Activated CD4-positive, alpha-beta T cell treated with anti-CD3 and anti-CD28 coated beads for 36 hours (primary cell): Measurements from ENCODE around the gene GPC6. TPM values are rescaled to one million over a fixed set of nuclear protein-coding genes. Genes with fewer than 3 reads are reported as not detected.

Experiments
- ATAC-seq: fragments of 200-7000 bp; cut with Tn5 transposase; one replicate; pipeline ENCODE4 v1.10.0; 2021; ENCODE audit warnings: mild to moderate bottlenecking, moderate library complexity
- CTCF ChIA-PET: fragments of 350-600 bp; sonication (Branson Sonifier 250); formaldehyde crosslinking; loops from one replicate; lab custom pipeline; 2021; ENCODE audit warnings: antibody characterized with exemption; lab: Charles Lee
- POLR2A ChIA-PET: fragments of 350-600 bp; sonication (Branson Sonifier 250); formaldehyde crosslinking; loops from one replicate; lab custom pipeline; 2021; ENCODE audit warnings: antibody characterized with exemption, inconsistent platforms; lab: Charles Lee
- DNase-seq: peaks from one replicate; pipeline ENCODE4 v3.0.0-alpha.2; 2020
- H3K27ac Mint-ChIP-seq: one replicate; pipeline ENCODE4 v1.8.0; 2021; ENCODE audit warnings: mixed read lengths
- H3K27me3 Mint-ChIP-seq: one replicate; pipeline ENCODE4 v1.8.0; 2021; ENCODE audit warnings: mixed read lengths
- H3K36me3 Mint-ChIP-seq: one replicate; pipeline ENCODE4 v1.8.0; 2021; ENCODE audit warnings: low read depth, mixed read lengths
- H3K4me1 Mint-ChIP-seq: one replicate; pipeline ENCODE4 v1.8.0; 2021; ENCODE audit warnings: mixed read lengths
- H3K4me3 Mint-ChIP-seq: one replicate; pipeline ENCODE4 v1.8.0; 2021; ENCODE audit warnings: mild to moderate bottlenecking, moderate library complexity, mixed read lengths
- H3K9me3 Mint-ChIP-seq: one replicate; pipeline ENCODE4 v1.8.0; 2021; ENCODE audit warnings: low read depth, mixed read lengths
- intact Hi-C, 2 experiments: fragments of 100-400 bp; cut with DNase I in 1 of 2; cut with micrococcal nuclease in 1 of 2; formaldehyde crosslinking; loops; one replicate each; pipeline versions ENCODE4 v1.14.2 to v1.15.1; 2022 to 2024; cut with DNase I, micrococcal nuclease
- total RNA-seq, 2 experiments: library from RNA; stranded (reverse); gene quantifications; one replicate each; pipeline ENCODE4 v1.2.3, GENCODE V29; 2021

The GPC6 gene
- total RNA-seq, 2 experiments from 2014 or later = not detected

- no peak overlapping the region for H3K27ac Mint-ChIP-seq
These were observed 935.7 kb downstream of the GPC6 start for GRCh38 chr13:94162289-94162688.

DNA sequence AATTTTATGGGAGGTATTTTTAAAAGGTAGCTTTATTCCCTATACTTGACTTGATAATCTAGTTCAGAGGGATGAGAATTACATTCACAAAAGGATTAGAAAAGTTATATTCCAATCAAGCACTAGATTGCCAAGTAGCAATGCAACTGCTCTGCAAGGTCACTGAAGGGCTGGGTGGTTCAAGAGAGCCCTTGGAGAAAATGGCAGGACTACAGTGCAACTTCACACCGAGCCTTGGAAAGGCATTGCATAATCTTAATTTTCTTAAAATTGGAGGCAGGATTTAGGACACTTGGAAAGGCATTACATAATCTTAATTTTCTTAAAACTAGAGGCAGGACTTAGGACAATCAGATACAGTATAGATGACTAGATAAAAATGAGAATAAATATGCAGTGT, 936.9 kb downstream of the GPC6 start:
- POLR2A ChIA-PET = no interaction called here
- CTCF ChIA-PET = no interaction called here

More at GRCh38 chr13:94162289-94162688, 935.7 kb downstream of the GPC6 start:
- ATAC-seq (no peak), DNase-seq (no peak)
- CTCF ChIA-PET = interaction anchor here (0.6 kb wide), 1 partner anchor 226 kb away, joined by 4 read pairs; no protein-coding TSS in a partner anchor
- Mint-ChIP-seq H3K36me3 (no peaks in the 10 kb centered on the region), H3K4me3 (no peak overlapping the region), H3K27me3 (no peaks in the 10 kb centered on the region), H3K9me3 (peaks cover 2% of the 10 kb centered on the region), H3K4me1 (no peaks in the 10 kb centered on the region)
- intact Hi-C loops = no loop called here
- POLR2A ChIA-PET = no interaction called here

GRCh38 chr13:94168783-94169453, 942.3 kb downstream of the GPC6 start:
- no peak for DNase-seq
- Mint-ChIP-seq H3K27ac (no peak overlapping the region), H3K9me3 (no peaks in the 10 kb centered on the region), H3K4me1 (no peaks in the 10 kb centered on the region), H3K36me3 (no peaks in the 10 kb centered on the region), H3K4me3 (no peak overlapping the region), H3K27me3 (peaks cover 4% of the 10 kb centered on the region)
- CTCF ChIA-PET = no interaction called here
- ATAC-seq = no peak
- intact Hi-C loops = no loop called here
- POLR2A ChIA-PET = no interaction called here

More for the DNA sequence above, 936.9 kb downstream of the GPC6 start:
- intact Hi-C loops = no loop called here
- H3K36me3 Mint-ChIP-seq = no peaks in the 10 kb centered on the region
- no peaks in the 10 kb centered on the region for H3K27me3 Mint-ChIP-seq
- no peak for DNase-seq
- no peaks in the 10 kb centered on the region for H3K4me1 Mint-ChIP-seq
- H3K9me3 Mint-ChIP-seq = peaks cover 2% of the 10 kb centered on the region
- H3K27ac Mint-ChIP-seq = no peak overlapping the region
- no peak for ATAC-seq
- H3K4me3 Mint-ChIP-seq = no peak overlapping the region

GRCh38 chr13:94169454-94170144, 943.0 kb downstream of the GPC6 start:
- Mint-ChIP-seq H3K4me3 (no peak overlapping the region), H3K9me3 (no peaks in the 10 kb centered on the region), H3K27ac (no peak overlapping the region), H3K36me3 (no peaks in the 10 kb centered on the region), H3K4me1 (no peaks in the 10 kb centered on the region), H3K27me3 (peaks cover 4% of the 10 kb centered on the region)
- DNase-seq (no peak), ATAC-seq (no peak)
- intact Hi-C loops = no loop called here
- ChIA-PET CTCF (interaction anchor here (0.7 kb wide), 1 partner anchor 212 kb away, joined by 3 read pairs; no protein-coding TSS in a partner anchor), POLR2A (no interaction called here)

GRCh38 chr13:94170145-94170571, 943.6 kb downstream of the GPC6 start:
- H3K36me3 Mint-ChIP-seq = no peaks in the 10 kb centered on the region
- DNase-seq = no peak
- no peak overlapping the region for H3K4me3 Mint-ChIP-seq
- no peaks in the 10 kb centered on the region for H3K9me3 Mint-ChIP-seq
- H3K27ac Mint-ChIP-seq = no peak overlapping the region
- ChIA-PET POLR2A (no interaction called here), CTCF (interaction anchor here (0.7 kb wide), 1 partner anchor 213 kb away, joined by 3 read pairs; no protein-coding TSS in a partner anchor)
- ATAC-seq = no peak
- H3K27me3 Mint-ChIP-seq = peaks cover 4% of the 10 kb centered on the region
- H3K4me1 Mint-ChIP-seq = no peaks in the 10 kb centered on the region
- intact Hi-C loops = no loop called here

- POLR2A ChIA-PET = no interaction called here
- no peaks in the 10 kb centered on the region for H3K36me3 Mint-ChIP-seq
These were observed 945.8 kb downstream of the GPC6 start for GRCh38 chr13:94172416-94172815.

GRCh38 chr13:94173312-94173854, 946.8 kb downstream of the GPC6 start:
- Mint-ChIP-seq H3K4me3 (no peak overlapping the region), H3K9me3 (no peaks in the 10 kb centered on the region), H3K36me3 (no peaks in the 10 kb centered on the region), H3K27me3 (peaks cover 4% of the 10 kb centered on the region), H3K27ac (no peak overlapping the region), H3K4me1 (peaks cover 3% of the 10 kb centered on the region)
- intact Hi-C loops = no loop called here
- ATAC-seq (no peak), DNase-seq (no peak)
- CTCF ChIA-PET = interaction anchor here (1.2 to 1.3 kb wide), 2 partner anchors 19 to 135 kb away, joined by 3 read pairs; no protein-coding TSS in a partner anchor
- POLR2A ChIA-PET = no interaction called here

More at GRCh38 chr13:94172416-94172815, 945.8 kb downstream of the GPC6 start:
- intact Hi-C loops = no loop called here
- no peak overlapping the region for H3K27ac Mint-ChIP-seq
- no peaks in the 10 kb centered on the region for H3K4me1 Mint-ChIP-seq
- no peak for DNase-seq
- peaks cover 4% of the 10 kb centered on the region for H3K27me3 Mint-ChIP-seq
- no peak overlapping the region for H3K4me3 Mint-ChIP-seq
- no peak for ATAC-seq
- H3K9me3 Mint-ChIP-seq = no peaks in the 10 kb centered on the region
- CTCF ChIA-PET = interaction anchor here (1.2 kb wide), 1 partner anchor 9 kb away, joined by 4 read pairs; no protein-coding TSS in a partner anchor

DNA sequence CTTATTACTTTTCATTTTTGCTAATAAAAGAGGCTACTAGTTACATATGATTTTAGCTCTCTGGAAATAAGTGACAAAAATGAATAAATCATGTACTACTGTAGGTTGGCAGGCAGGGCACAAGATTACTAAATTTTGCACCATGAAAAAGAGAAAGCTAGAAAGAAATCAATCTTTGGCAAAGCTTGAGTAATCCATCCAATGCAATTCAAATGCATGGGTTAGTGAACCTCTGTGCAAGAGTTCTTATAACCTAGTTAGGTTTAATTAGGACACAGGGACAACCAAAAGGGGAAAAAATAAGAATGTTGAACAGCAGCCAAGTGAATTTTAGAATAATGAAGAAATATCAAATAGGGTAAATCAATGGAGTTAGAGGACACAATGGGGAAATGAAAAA, 947.4 kb downstream of the GPC6 start:
- Mint-ChIP-seq H3K9me3 (no peaks in the 10 kb centered on the region), H3K27me3 (peaks cover 4% of the 10 kb centered on the region), H3K27ac (no peak overlapping the region), H3K36me3 (no peaks in the 10 kb centered on the region), H3K4me3 (no peak overlapping the region), H3K4me1 (peaks cover 9% of the 10 kb centered on the region)
- CTCF ChIA-PET = interaction anchor here (1.2 to 1.3 kb wide), 2 partner anchors 19 to 134 kb away, joined by 3 read pairs; no protein-coding TSS in a partner anchor
- ATAC-seq (no peak), DNase-seq (no peak)
- intact Hi-C loops = no loop called here
- POLR2A ChIA-PET = no interaction called here

DNA sequence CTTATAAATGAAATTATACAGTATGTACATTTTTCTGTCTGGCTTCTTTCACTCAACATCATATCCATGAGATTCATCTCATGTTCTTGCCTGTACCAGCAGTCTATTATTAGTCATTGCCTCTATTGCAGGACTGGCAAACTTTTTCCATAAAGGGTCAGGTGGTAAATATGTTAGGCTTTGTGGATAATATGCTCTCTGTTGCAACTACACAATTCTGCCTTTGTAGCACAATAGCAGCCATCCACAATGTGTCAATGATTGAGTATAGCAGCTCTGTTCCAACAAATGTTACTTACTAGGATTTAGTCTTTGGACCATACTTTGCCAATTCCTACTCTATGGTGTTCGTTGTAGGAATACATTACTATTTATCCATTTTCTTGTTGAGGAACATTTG, 948.5 kb downstream of the GPC6 start:
- Mint-ChIP-seq H3K36me3 (no peaks in the 10 kb centered on the region), H3K27me3 (peaks cover 4% of the 10 kb centered on the region), H3K27ac (no peak overlapping the region), H3K9me3 (no peaks in the 10 kb centered on the region), H3K4me3 (no peak overlapping the region), H3K4me1 (peaks cover 10% of the 10 kb centered on the region)
- no peak for DNase-seq
- CTCF ChIA-PET = interaction anchor here (0.7 kb wide), 1 partner anchor 31 kb away, joined by 3 read pairs; no protein-coding TSS in a partner anchor
- intact Hi-C loops = no loop called here
- POLR2A ChIA-PET = interaction anchor here (0.6 kb wide), 1 partner anchor 1970 kb away, joined by 3 read pairs; no protein-coding TSS in a partner anchor
- no peak for ATAC-seq

- Mint-ChIP-seq H3K36me3 (no peaks in the 10 kb centered on the region), H3K4me3 (no peak overlapping the region), H3K27me3 (peaks cover 4% of the 10 kb centered on the region), H3K4me1 (peaks cover 10% of the 10 kb centered on the region), H3K27ac (no peak overlapping the region), H3K9me3 (no peaks in the 10 kb centered on the region)
- ATAC-seq (no peak), DNase-seq (no peak)
- CTCF ChIA-PET = no interaction called here
- intact Hi-C loops = no loop called here
- POLR2A ChIA-PET = no interaction called here
These were observed 950.0 kb downstream of the GPC6 start for GRCh38 chr13:94176561-94176960.

DNA sequence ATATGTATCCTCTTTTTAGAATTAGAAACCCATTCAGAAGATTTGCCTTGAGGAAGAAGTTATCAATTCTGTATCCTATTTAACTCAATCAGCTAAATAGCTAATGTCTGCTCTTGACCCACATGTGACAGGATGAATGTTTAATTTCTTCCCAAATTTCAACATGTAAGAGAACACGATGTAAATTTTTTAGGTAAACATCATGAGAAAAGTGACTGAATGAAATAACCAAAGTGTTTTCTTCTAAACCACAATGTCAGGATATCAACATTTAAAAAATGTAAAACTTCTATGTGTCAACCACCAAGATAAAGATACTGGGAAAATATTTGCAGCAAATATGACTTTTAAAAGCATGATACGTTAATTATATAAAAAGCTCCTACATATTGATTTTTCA, 950.4 kb downstream of the GPC6 start:
- ChIA-PET POLR2A (no interaction called here), CTCF (no interaction called here)
- DNase-seq (no peak), ATAC-seq (no peak)
- intact Hi-C loops = no loop called here
- H3K4me1 Mint-ChIP-seq = peaks cover 10% of the 10 kb centered on the region
- H3K27me3 Mint-ChIP-seq = peaks cover 4% of the 10 kb centered on the region
- H3K36me3 Mint-ChIP-seq = no peaks in the 10 kb centered on the region
- no peak overlapping the region for H3K4me3 Mint-ChIP-seq
- H3K27ac Mint-ChIP-seq = no peak overlapping the region
- no peaks in the 10 kb centered on the region for H3K9me3 Mint-ChIP-seq
